ENCODE measurements around the gene DEFB132.

Gene DEFB132

DNA sequence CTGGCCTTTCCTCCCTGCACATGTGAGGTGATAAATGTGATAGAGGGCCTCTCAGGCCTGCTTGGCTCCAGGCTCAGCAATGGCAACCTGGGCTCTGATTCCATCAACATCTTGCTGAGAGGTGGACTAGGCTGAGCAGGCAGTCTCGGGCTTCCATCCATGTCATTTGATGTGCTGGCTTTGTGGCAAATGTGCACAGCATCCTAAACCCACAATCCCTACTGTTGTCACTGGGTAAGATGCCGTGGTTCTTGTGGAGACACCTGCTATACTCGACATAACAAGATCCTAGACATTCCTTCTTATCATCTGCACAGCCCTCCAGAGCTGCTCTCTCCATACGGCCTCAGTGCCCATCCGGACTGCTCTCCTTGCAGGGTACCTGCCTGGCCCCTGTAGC lies 37.1 kb downstream of the DEFB132 start:
- Histone ChIP-seq H3K4me3 (ENCODE audit: insufficient read depth, low read depth, low read length) (no peak overlapping the region), H3K9me3 (ENCODE audit: control insufficient read depth, low read length) (no peaks in the 10 kb centered on the region), H3K4me1 (ENCODE audit: control insufficient read depth, insufficient read depth, low read length) (peaks cover 13% of the 10 kb centered on the region), H3K36me3 (ENCODE audit: control insufficient read depth, insufficient read depth, low read length) (no peaks in the 10 kb centered on the region), H3K27me3 (ENCODE audit: control insufficient read depth, insufficient read depth, low read length, poor library complexity, severe bottlenecking) (peaks cover 10% of the 10 kb centered on the region), H3K27ac (ENCODE audit: insufficient read depth, low read depth, low read length, poor library complexity, severe bottlenecking) (no peak overlapping the region)
- WGBS, 2 experiments, result 90 to 92% methylated on average over 5 of the region's 5 CpGs

DNA sequence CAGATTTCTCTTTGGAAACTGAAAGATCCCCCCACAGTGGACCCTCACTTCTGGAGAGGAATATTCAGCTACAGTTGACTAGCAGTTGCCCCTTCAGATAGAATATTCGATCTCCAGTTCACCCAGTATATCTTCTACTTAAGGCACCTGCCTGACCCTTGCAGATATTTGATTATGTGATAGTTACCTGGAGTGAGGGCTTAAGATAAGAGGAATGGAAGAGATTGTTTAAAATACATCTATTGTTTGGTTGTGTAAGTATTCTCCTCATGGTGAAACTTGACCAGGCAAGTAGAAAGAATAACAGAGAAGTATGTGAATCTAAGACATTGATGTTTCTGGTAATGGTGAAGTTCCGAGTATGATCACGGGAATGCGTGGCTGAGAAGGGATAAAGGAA lies 38.3 kb downstream of the DEFB132 start:
- 91 to 93% methylated on average over 4 of the region's 4 CpGs for WGBS, 2 experiments
- H3K4me3 ChIP-seq (ENCODE audit: insufficient read depth, low read depth, low read length), result no peak overlapping the region
- H3K36me3 ChIP-seq (ENCODE audit: control insufficient read depth, insufficient read depth, low read length), result no peaks in the 10 kb centered on the region
- no peak overlapping the region for H3K27ac ChIP-seq (ENCODE audit: insufficient read depth, low read depth, low read length, poor library complexity, severe bottlenecking)
- H3K27me3 ChIP-seq (ENCODE audit: control insufficient read depth, insufficient read depth, low read length, poor library complexity, severe bottlenecking), result peaks cover 10% of the 10 kb centered on the region
- no peaks in the 10 kb centered on the region for H3K9me3 ChIP-seq (ENCODE audit: control insufficient read depth, low read length)
- H3K4me1 ChIP-seq (ENCODE audit: control insufficient read depth, insufficient read depth, low read length), result peaks cover 22% of the 10 kb centered on the region

DNA sequence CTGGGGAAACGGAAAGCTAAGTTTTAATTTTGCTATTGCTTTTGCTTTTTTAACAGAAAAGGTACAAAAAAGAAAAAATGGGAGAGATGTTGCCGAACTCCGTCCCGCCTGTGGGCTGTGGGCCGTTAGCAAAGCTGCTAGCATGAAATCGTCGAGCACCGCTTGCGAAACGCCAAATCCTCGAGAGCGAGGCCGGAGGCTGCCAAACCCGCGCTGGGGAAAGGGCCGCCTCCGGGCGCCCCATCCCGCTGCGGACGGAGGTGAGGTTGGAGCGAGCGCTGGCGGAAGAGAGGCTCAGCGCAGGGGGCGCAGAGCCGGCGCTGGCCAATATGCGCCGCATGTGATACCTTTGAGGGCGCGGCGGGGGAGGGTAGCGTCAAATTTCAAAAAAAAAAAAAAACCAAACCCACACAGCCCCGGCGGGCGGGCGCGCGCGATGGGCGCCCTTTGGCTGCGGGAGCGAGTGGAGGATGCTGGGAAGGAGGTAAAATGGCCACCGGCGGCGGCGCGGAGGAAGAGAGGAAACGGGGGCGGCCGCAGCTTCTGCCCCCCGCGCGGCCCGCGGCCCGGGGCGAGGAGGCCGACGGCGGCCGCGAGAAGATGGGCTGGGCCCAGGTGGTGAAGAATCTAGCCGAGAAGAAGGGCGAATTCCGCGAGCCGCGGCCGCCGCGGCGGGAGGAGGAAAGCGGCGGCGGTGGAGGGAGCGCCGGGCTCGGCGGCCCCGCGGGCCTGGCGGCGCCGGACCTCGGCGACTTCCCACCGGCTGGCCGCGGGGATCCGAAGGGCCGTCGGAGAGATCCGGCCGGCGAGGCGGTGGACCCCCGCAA lies 39.8 kb downstream of the DEFB132 start, which contains the start of gene ZCCHC3:
Gene ZCCHC3, plus strand, starts transcription at position 473 of the 827 bp plus-strand sequence. Its CDS starts 17 bp downstream, at position 490.
- Histone ChIP-seq H3K9me3 (ENCODE audit: control insufficient read depth, low read length) (no peaks in the 10 kb centered on the region), H3K4me1 (ENCODE audit: control insufficient read depth, insufficient read depth, low read length) (peaks cover 31% of the 10 kb centered on the region), H3K36me3 (ENCODE audit: control insufficient read depth, insufficient read depth, low read length) (no peaks in the 10 kb centered on the region), H3K27me3 (ENCODE audit: control insufficient read depth, insufficient read depth, low read length, poor library complexity, severe bottlenecking) (peaks cover 10% of the 10 kb centered on the region), H3K4me3 (ENCODE audit: insufficient read depth, low read depth, low read length) (peak within 1 kb of the TSS; percentile 86), H3K27ac (ENCODE audit: insufficient read depth, low read depth, low read length, poor library complexity, severe bottlenecking) (peak within 1 kb of the TSS; percentile 63)
- WGBS, 2 experiments, result 1% methylated on average over 99 of the region's 99 CpGs

GRCh38 chr20:297925-298775 lies 40.6 kb downstream of the DEFB132 start:
- 0 to 1% methylated on average over 75 of the region's 75 CpGs for WGBS, 2 experiments
- peak overlapping the region; percentile 86 for H3K4me3 ChIP-seq (ENCODE audit: insufficient read depth, low read depth, low read length)
- H3K36me3 ChIP-seq (ENCODE audit: control insufficient read depth, insufficient read depth, low read length), result no peaks in the 10 kb centered on the region
- peak overlapping the region; percentile 63 for H3K27ac ChIP-seq (ENCODE audit: insufficient read depth, low read depth, low read length, poor library complexity, severe bottlenecking)
- no peaks in the 10 kb centered on the region for H3K9me3 ChIP-seq (ENCODE audit: control insufficient read depth, low read length)
- H3K4me1 ChIP-seq (ENCODE audit: control insufficient read depth, insufficient read depth, low read length), result peaks cover 31% of the 10 kb centered on the region
- peaks cover 10% of the 10 kb centered on the region for H3K27me3 ChIP-seq (ENCODE audit: control insufficient read depth, insufficient read depth, low read length, poor library complexity, severe bottlenecking)

DNA sequence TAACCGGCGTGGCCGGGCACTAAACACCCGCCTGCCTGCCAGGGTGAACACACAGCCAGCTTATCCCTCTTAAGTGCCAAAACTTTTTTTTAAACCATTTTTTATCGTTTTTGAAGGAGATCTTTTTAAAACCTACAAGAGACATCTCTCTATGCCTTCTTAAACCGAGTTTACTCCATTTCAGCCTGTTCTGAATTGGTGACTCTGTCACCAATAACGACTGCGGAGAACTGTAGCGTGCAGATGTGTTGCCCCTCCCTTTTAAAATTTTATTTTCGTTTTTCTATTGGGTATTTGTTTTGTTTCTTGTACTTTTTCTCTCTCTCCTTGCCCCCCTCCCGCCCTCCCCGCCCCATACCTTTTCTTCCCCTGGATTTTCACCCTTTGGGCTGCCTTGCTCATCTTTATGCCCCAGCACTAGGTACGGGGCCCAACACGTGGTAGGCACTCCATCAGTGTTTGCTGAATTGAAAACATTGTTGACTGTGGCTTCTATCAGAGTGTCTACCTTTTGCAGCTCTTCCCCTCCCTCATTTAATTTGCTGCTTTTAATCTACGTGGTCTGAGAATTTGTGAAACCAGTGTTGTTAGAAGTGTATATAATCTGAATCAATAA lies 41.4 kb downstream of the DEFB132 start:
- peak overlapping the region; percentile 86 for H3K4me3 ChIP-seq (ENCODE audit: insufficient read depth, low read depth, low read length)
- peaks cover 31% of the 10 kb centered on the region for H3K4me1 ChIP-seq (ENCODE audit: control insufficient read depth, insufficient read depth, low read length)
- no peaks in the 10 kb centered on the region for H3K36me3 ChIP-seq (ENCODE audit: control insufficient read depth, insufficient read depth, low read length)
- 5 to 6% methylated on average over 14 to 15 of the region's 15 CpGs for WGBS, 2 experiments
- no peaks in the 10 kb centered on the region for H3K9me3 ChIP-seq (ENCODE audit: control insufficient read depth, low read length)
- H3K27me3 ChIP-seq (ENCODE audit: control insufficient read depth, insufficient read depth, low read length, poor library complexity, severe bottlenecking), result peaks cover 3% of the 10 kb centered on the region
- no peak overlapping the region for H3K27ac ChIP-seq (ENCODE audit: insufficient read depth, low read depth, low read length, poor library complexity, severe bottlenecking)

- Histone ChIP-seq H3K4me1 (ENCODE audit: control insufficient read depth, insufficient read depth, low read length) (peaks cover 31% of the 10 kb centered on the region), H3K36me3 (ENCODE audit: control insufficient read depth, insufficient read depth, low read length) (no peaks in the 10 kb centered on the region), H3K27me3 (ENCODE audit: control insufficient read depth, insufficient read depth, low read length, poor library complexity, severe bottlenecking) (peaks cover 3% of the 10 kb centered on the region), H3K4me3 (ENCODE audit: insufficient read depth, low read depth, low read length) (peak overlapping the region; percentile 86), H3K27ac (ENCODE audit: insufficient read depth, low read depth, low read length, poor library complexity, severe bottlenecking) (peak overlapping the region; percentile 31), H3K9me3 (ENCODE audit: control insufficient read depth, low read length) (no peaks in the 10 kb centered on the region)
- WGBS, 2 experiments, result 34 to 35% methylated on average over 10 of the region's 10 CpGs
These were observed 42.9 kb downstream of the DEFB132 start for GRCh38 chr20:300345-300990.

- Histone ChIP-seq H3K9me3 (ENCODE audit: control insufficient read depth, low read length) (no peaks in the 10 kb centered on the region), H3K4me3 (ENCODE audit: insufficient read depth, low read depth, low read length) (no peak overlapping the region), H3K36me3 (ENCODE audit: control insufficient read depth, insufficient read depth, low read length) (no peaks in the 10 kb centered on the region), H3K4me1 (ENCODE audit: control insufficient read depth, insufficient read depth, low read length) (peaks cover 31% of the 10 kb centered on the region), H3K27ac (ENCODE audit: insufficient read depth, low read depth, low read length, poor library complexity, severe bottlenecking) (peak overlapping the region; percentile 52), H3K27me3 (ENCODE audit: control insufficient read depth, insufficient read depth, low read length, poor library complexity, severe bottlenecking) (no peaks in the 10 kb centered on the region)
- WGBS, 2 experiments, result 60 to 67% methylated on average over 13 of the region's 13 CpGs
These were observed 44.6 kb downstream of the DEFB132 start for GRCh38 chr20:301886-302848.

DNA sequence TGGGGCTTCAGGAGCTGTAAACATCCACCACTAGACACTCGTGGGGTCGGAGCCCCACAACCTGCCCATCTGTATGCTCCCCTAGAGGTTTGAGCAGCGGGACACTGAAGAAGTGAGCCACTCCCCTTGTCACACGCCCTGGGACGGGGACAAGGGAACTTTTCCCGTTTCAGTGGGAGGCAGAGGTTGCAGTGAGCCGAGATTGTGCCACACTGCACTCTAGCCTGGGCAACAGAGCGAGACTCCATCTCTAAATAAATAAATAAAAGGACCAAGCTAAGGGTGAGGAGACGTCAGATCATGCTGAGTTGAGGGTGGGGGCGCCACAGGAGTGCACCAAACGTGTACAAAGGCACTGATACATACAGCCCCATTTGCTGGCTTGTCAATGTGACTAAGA lies 48.2 kb downstream of the DEFB132 start:
- Histone ChIP-seq H3K27me3 (ENCODE audit: control insufficient read depth, insufficient read depth, low read length, poor library complexity, severe bottlenecking) (no peaks in the 10 kb centered on the region), H3K4me1 (ENCODE audit: control insufficient read depth, insufficient read depth, low read length) (peaks cover 29% of the 10 kb centered on the region), H3K36me3 (ENCODE audit: control insufficient read depth, insufficient read depth, low read length) (no peaks in the 10 kb centered on the region), H3K27ac (ENCODE audit: insufficient read depth, low read depth, low read length, poor library complexity, severe bottlenecking) (no peak overlapping the region), H3K9me3 (ENCODE audit: control insufficient read depth, low read length) (no peaks in the 10 kb centered on the region), H3K4me3 (ENCODE audit: insufficient read depth, low read depth, low read length) (no peak overlapping the region)
- WGBS, 2 experiments, result 77 to 81% methylated on average over 11 of the region's 11 CpGs

DNA sequence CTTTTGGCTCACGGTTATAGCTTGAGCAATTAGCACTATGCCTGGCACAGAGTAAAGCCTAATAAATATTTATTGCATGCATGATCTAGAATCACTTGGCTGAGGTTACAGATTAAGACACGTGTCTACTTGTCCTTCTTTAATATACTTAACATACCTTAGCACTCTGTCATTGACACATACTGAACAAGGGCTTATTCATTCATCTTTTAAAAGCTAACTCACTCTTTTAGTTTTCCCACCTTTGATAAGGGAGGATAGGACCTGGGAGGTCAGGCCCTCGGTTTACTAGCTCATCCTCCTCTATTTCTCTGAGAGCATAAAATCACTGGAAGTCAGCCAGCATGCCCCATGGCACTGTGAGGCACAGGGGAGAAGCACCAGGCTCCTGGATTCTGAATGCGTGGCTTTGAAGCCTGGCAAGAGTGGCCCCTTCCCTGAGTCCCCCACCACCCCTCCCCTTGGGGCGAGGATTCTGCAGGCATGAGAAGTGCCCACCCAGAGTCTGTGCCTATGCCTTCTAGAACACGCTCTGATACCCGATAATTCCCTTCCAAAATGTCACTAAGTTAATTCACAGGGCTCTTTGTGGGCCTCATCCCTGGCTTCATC lies 51.0 kb downstream of the DEFB132 start:
- no peaks in the 10 kb centered on the region for H3K36me3 ChIP-seq (ENCODE audit: control insufficient read depth, insufficient read depth, low read length)
- no peaks in the 10 kb centered on the region for H3K9me3 ChIP-seq (ENCODE audit: control insufficient read depth, low read length)
- WGBS, 2 experiments, result 92 to 94% methylated on average over 6 of the region's 7 CpGs
- no peak overlapping the region for H3K4me3 ChIP-seq (ENCODE audit: insufficient read depth, low read depth, low read length)
- H3K27me3 ChIP-seq (ENCODE audit: control insufficient read depth, insufficient read depth, low read length, poor library complexity, severe bottlenecking), result no peaks in the 10 kb centered on the region
- H3K27ac ChIP-seq (ENCODE audit: insufficient read depth, low read depth, low read length, poor library complexity, severe bottlenecking), result no peak overlapping the region
- peaks cover 14% of the 10 kb centered on the region for H3K4me1 ChIP-seq (ENCODE audit: control insufficient read depth, insufficient read depth, low read length)

Measured in ectodermal cell (in vitro differentiated cells).